ENCODE measurements around the gene REPIN1. TPM values are rescaled to one million over a fixed set of nuclear protein-coding genes. Genes with fewer than 3 reads are reported as not detected.

REPIN1 gene
- total and polyA plus RNA-seq, 9 of the 15 experiments (the other 6 are each of a cell fraction or from before 2014, with no cell fraction given): 8.1 to 283 (median 94.3) TPM

- no peak for TF ChIP-seq CEBPB (tag; IDR thresholded peaks at IDR 0.05)
- peak; percentile 82 for TF ChIP-seq CBX1 (IDR thresholded peaks at IDR 0.05; ENCODE audit: low read depth)
- peak; percentile 97 for TF ChIP-seq RBBP5 (IDR thresholded peaks at IDR 0.05; ENCODE audit: borderline replicate concordance, insufficient read depth, low read length, poor library complexity, severe bottlenecking)
- TF ChIP-seq CREBBP (IDR thresholded peaks at IDR 0.05; ENCODE audit: low read depth, low read length): no peak
- no peak for TF ChIP-seq ETS2 (tag; IDR thresholded peaks at IDR 0.05; ENCODE audit: borderline replicate concordance, poor library complexity, severe bottlenecking)
- no peak; the same call in none of the 2 replicates for TF ChIP-seq IRF1 (CRISPR knock-in tag; IDR thresholded peaks at IDR 0.05; ENCODE audit: borderline replicate concordance)
- TF ChIP-seq USF2 (CRISPR knock-in tag; IDR thresholded peaks at IDR 0.05): no peak; the same call in 1 of the 2 replicates
- TF ChIP-seq RNF219 (CRISPR knock-in tag; IDR thresholded peaks at IDR 0.05): no peak
- peak; percentile 86 for TF ChIP-seq POLR2AphosphoS5 (IDR thresholded peaks at IDR 0.05; ENCODE audit: control insufficient read depth, insufficient read depth, low read depth, low read length)
- TF ChIP-seq ZNF512 (tag; IDR thresholded peaks at IDR 0.05): no peak
- TF ChIP-seq MED1 (CRISPR knock-in tag; IDR thresholded peaks at IDR 0.05; ENCODE audit: borderline replicate concordance): no peak
- TF ChIP-seq ZFPM2 (CRISPR knock-in tag; IDR thresholded peaks at IDR 0.05): no peak
- TF ChIP-seq EP300 (IDR thresholded peaks at IDR 0.05; ENCODE audit: low read length): peak; percentile 77
- no peak for TF ChIP-seq ATF2 (CRISPR knock-in tag; IDR thresholded peaks at IDR 0.05)
- no peak; the same call in 1 of the 2 replicates for TF ChIP-seq ZNF274 (IDR thresholded peaks at IDR 0.05; ENCODE audit: borderline replicate concordance, low read depth, low read length)
- no peak for TF ChIP-seq DLX4 (CRISPR knock-in tag; IDR thresholded peaks at IDR 0.05)
Measured at GRCh38 chr7:150404805-150405583, 36.4 kb downstream of the REPIN1 start (continued).

Measured in K562 (cell line).